NCI-H2227 (cell line): ENCODE results near the gene C5AR2.
A peak's percentile ranks its signal among the peaks of the same experiment; 100 is the strongest.
"Not testable (repeated sequence)": the region's sequence is repeated elsewhere in the genome, so short reads cannot be mapped to it uniquely, and the experiment has no call there.

Experiments
- DNase-seq: peaks from one replicate; lab custom pipeline; 2025; ENCODE audit not compliant: unreplicated experiment; lab: John Stamatoyannopoulos, UW

The C5AR2 gene

GRCh38 chr19:47358936-47359335, 27.0 kb downstream of the C5AR2 start:
- DNase-seq: no peak

- no peak for DNase-seq
These were observed 30.3 kb downstream of the C5AR2 start for GRCh38 chr19:47362321-47362720.

GRCh38 chr19:47363758-47364531, 32.0 kb downstream of the C5AR2 start:
- peak; percentile 24 for DNase-seq

- not testable (repeated sequence) for DNase-seq
These were observed 33.5 kb downstream of the C5AR2 start for GRCh38 chr19:47365455-47365854.

- no peak for DNase-seq
These were observed 38.2 kb downstream of the C5AR2 start for GRCh38 chr19:47370045-47370611.

- no peak for DNase-seq
These were observed 39.3 kb downstream of the C5AR2 start for GRCh38 chr19:47371261-47371660.

- DNase-seq: no peak
These were observed 40.6 kb downstream of the C5AR2 start for GRCh38 chr19:47372603-47373002.

- no peak for DNase-seq
These were observed 41.6 kb downstream of the C5AR2 start for GRCh38 chr19:47373246-47374240.

GRCh38 chr19:47374876-47375693, 43.1 kb downstream of the C5AR2 start:
- no peak for DNase-seq

GRCh38 chr19:47375694-47376588, 44.0 kb downstream of the C5AR2 start:
- DNase-seq: no peak

- no peak for DNase-seq
These were observed 44.7 kb downstream of the C5AR2 start for GRCh38 chr19:47376589-47377144.

- no peak for DNase-seq
These were observed 45.3 kb downstream of the C5AR2 start for GRCh38 chr19:47377208-47377701.

GRCh38 chr19:47377801-47378200, 45.8 kb downstream of the C5AR2 start:
- no peak for DNase-seq

GRCh38 chr19:47378246-47378645, 46.3 kb downstream of the C5AR2 start:
- DNase-seq: no peak

- peak; percentile 35 for DNase-seq
These were observed 47.5 kb downstream of the C5AR2 start for GRCh38 chr19:47379381-47379938.

GRCh38 chr19:47380559-47380958, 48.6 kb downstream of the C5AR2 start:
- no peak for DNase-seq

GRCh38 chr19:47381121-47381520, 49.1 kb downstream of the C5AR2 start:
- DNase-seq: no peak

GRCh38 chr19:47381653-47382279, 49.8 kb downstream of the C5AR2 start:
- DNase-seq: no peak
